HCT116 (cell line): ENCODE results near the gene PCDHGB5. TPM values are rescaled to one million over a fixed set of nuclear protein-coding genes. Genes with fewer than 3 reads are reported as not detected.
"Not testable (repeated sequence)": the region's sequence is repeated elsewhere in the genome, so short reads cannot be mapped to it uniquely, and the experiment has no call there.

Experiments used
- ATAC-seq: fragments of 200-7000 bp; cut with Tn5 transposase; 2 replicates; pipeline ENCODE4 v1.9.1; 2020; ENCODE audit warnings: mild to moderate bottlenecking, moderate library complexity
- BruUV-seq: library from RNA; stranded (reverse); fragments of 400-500 nt; replicated peaks from 2 replicates; lab custom pipeline; 2021; lab: Mats Ljungman, UMichigan
- CTCF ChIA-PET: fragments of 300-600 bp; sonication (Branson Sonifier 250); formaldehyde crosslinking; loops from one replicate; lab custom pipeline; 2021; ENCODE audit warnings: antibody characterized with exemption; lab: Charles Lee
- POLR2A ChIA-PET: fragments of 300-600, 350-600 bp; sonication (Branson Sonifier 250); formaldehyde crosslinking; loops from one replicate; lab custom pipeline; 2021; ENCODE audit warnings: antibody characterized with exemption; lab: Charles Lee
- RAD21 ChIA-PET, 2 experiments: fragments of 300-600 bp; sonication (Branson Sonifier 250); formaldehyde crosslinking; loops; one replicate each; lab custom pipeline; 2023; ENCODE audit warnings: low total read pairs in 2 of 2; ENCODE audit not compliant: uncharacterized antibody in 2 of 2, unreplicated experiment in 2 of 2, low non-redundant PET in 1 of 2; lab: Charles Lee
- DNase-seq: peaks from one replicate; pipeline ENCODE4 v3.0.0-alpha.2; 2010; ENCODE audit warnings: low read depth, low spot score
- H2AFZ ChIP-seq: fragments of 200-600 bp; shearing (Covaris generic), sonication (generic); 2 replicates; pipeline ENCODE4 v1.6.1; 2017; ENCODE audit warnings: low read depth, mixed run types, mixed read lengths, antibody characterized with exemption, low read length; ENCODE audit not compliant: poor library complexity, severe bottlenecking
- H3K27ac ChIP-seq: 2 replicates; pipeline ENCODE4 v1.5.1; 2012; ENCODE audit warnings: low read depth, low read length
- H3K27me3 ChIP-seq: fragments of 200-600 bp; sonication (generic); 2 replicates; pipeline ENCODE4 v1.6.1; 2016; ENCODE audit warnings: mixed run types, low read length, mixed read lengths; ENCODE audit not compliant: insufficient read depth
- H3K36me3 ChIP-seq, 2 experiments: fragments of 200-500 bp in 1 of 2; fragments of 200-600 bp in 1 of 2; sonication (Bioruptor generic) in 1 of 2; sonication (generic) in 1 of 2; 2 replicates each; pipeline versions ENCODE4 v1.5.1 to v1.6.1; 2014 to 2016; ENCODE audit warnings: low read length in 2 of 2, inconsistent platforms in 1 of 2, mixed read lengths in 1 of 2, mixed run types in 1 of 2; ENCODE audit not compliant: insufficient read depth in 2 of 2, control insufficient read depth in 1 of 2
- H3K4me1 ChIP-seq, 2 experiments: fragments of 200-600 bp in 1 of 2; sonication (generic) in 1 of 2; 2 replicates each; pipeline versions ENCODE4 v1.5.1 to v1.6.1; 2012 to 2017; ENCODE audit warnings: low read length in 2 of 2, inconsistent platforms in 1 of 2, mild to moderate bottlenecking in 1 of 2, mixed read lengths in 1 of 2, mixed run types in 1 of 2, moderate library complexity in 1 of 2; ENCODE audit not compliant: insufficient read depth in 2 of 2, control insufficient read depth in 1 of 2
- H3K4me2 ChIP-seq: fragments of 200-600 bp; sonication (generic); 2 replicates; pipeline ENCODE4 v1.6.1; 2017; ENCODE audit warnings: mixed run types, low read length, mixed read lengths
- H3K4me3 ChIP-seq, 2 experiments: fragments of 200-600 bp in 1 of 2; sonication (generic) in 1 of 2; replicated peaks in 1 of 2; 2 replicates each; pipeline ENCODE4 v1.5.1; 2011 to 2016; ENCODE audit warnings: low read length in 2 of 2, control low read depth in 1 of 2, low read depth in 1 of 2, mild to moderate bottlenecking in 1 of 2, mixed read lengths in 1 of 2, mixed run types in 1 of 2
- H3K79me2 ChIP-seq: fragments of 200-600 bp; sonication (generic); 2 replicates; pipeline ENCODE4 v1.6.1; 2017; ENCODE audit warnings: mild to moderate bottlenecking, mixed run types, low read length, moderate library complexity, mixed read lengths; ENCODE audit not compliant: insufficient read depth
- H3K9ac ChIP-seq: fragments of 200-600 bp; sonication (generic); 2 replicates; pipeline ENCODE4 v1.6.1; 2016; ENCODE audit warnings: low read length, mixed read lengths
- H3K9me2 ChIP-seq: fragments of 200-600 bp; sonication (generic), shearing (Covaris generic); 2 replicates; pipeline ENCODE4 v1.6.1; 2017; ENCODE audit warnings: mixed run types, mild to moderate bottlenecking, moderate library complexity; ENCODE audit not compliant: insufficient read depth
- H3K9me3 ChIP-seq, 2 experiments: fragments of 200-500 bp in 1 of 2; fragments of 200-600 bp in 1 of 2; sonication (Bioruptor generic) in 1 of 2; sonication (generic) in 1 of 2; 2 replicates each; pipeline ENCODE4 v1.6.1; 2014 to 2017; ENCODE audit warnings: low read length in 2 of 2, mixed read lengths in 2 of 2, inconsistent platforms in 1 of 2, low read depth in 1 of 2, mild to moderate bottlenecking in 1 of 2, mixed run types in 1 of 2, moderate library complexity in 1 of 2; ENCODE audit not compliant: control insufficient read depth in 1 of 2, insufficient read depth in 1 of 2
- H4K20me1 ChIP-seq: fragments of 200-600 bp; sonication (generic), shearing (Covaris generic); 2 replicates; pipeline ENCODE4 v1.6.1; 2017; ENCODE audit warnings: mixed run types, mild to moderate bottlenecking, moderate library complexity; ENCODE audit not compliant: insufficient read depth
- CTCF ChIP-seq, 3 experiments: fragments of 200-600 bp in 1 of 3; sonication (generic) in 1 of 3; IDR thresholded peaks in 2 of 3; conservative IDR thresholded peaks in 1 of 3; 2 replicates each; pipeline ENCODE4 v1.5.1; 2012 to 2017; ENCODE audit warnings: low read depth in 2 of 3, low read length in 2 of 3, antibody characterized with exemption in 1 of 3, borderline replicate concordance in 1 of 3, control low read depth in 1 of 3, mild to moderate bottlenecking in 1 of 3, mixed read lengths in 1 of 3, mixed run types in 1 of 3, moderate library complexity in 1 of 3; ENCODE audit not compliant: insufficient read depth in 1 of 3
- EZH2phosphoT487 ChIP-seq: fragments of 200-600 bp; IDR thresholded peaks from 2 replicates; pipeline ENCODE4 v1.6.1; 2018; ENCODE audit warnings: antibody characterized with exemption, borderline replicate concordance
- POLR2AphosphoS5 ChIP-seq: IDR thresholded peaks from 2 replicates; pipeline ENCODE4 v1.6.1; 2011; ENCODE audit warnings: mild to moderate bottlenecking, low read depth, low read length, moderate library complexity
- RAD21 ChIP-seq: IDR thresholded peaks from 2 replicates; pipeline ENCODE4 v1.6.1; 2012; ENCODE audit warnings: low read depth, mild to moderate bottlenecking
- SIN3A ChIP-seq: IDR thresholded peaks from 2 replicates; pipeline ENCODE4 v1.6.1; 2012; ENCODE audit warnings: low read depth
- SP1 ChIP-seq: IDR thresholded peaks from 2 replicates; pipeline ENCODE4 v1.6.1; 2012; ENCODE audit warnings: low read depth
- ZBTB33 ChIP-seq: IDR thresholded peaks from 2 replicates; pipeline ENCODE4 v1.6.1; 2011; ENCODE audit warnings: mild to moderate bottlenecking, low read length, moderate library complexity; ENCODE audit not compliant: insufficient replicate concordance; ENCODE audit errors: extremely low read depth
- ZNF274 ChIP-seq: fragments of 200-500 bp; sonication (Bioruptor generic); IDR thresholded peaks from 2 replicates; pipeline ENCODE4 v1.6.1; 2014; ENCODE audit warnings: mild to moderate bottlenecking, low read depth, low read length, inconsistent platforms
- intact Hi-C: fragments of 100-400 bp; cut with micrococcal nuclease; formaldehyde crosslinking; loops from 2 replicates; pipeline ENCODE4 v1.10.0; 2022
- total RNA-seq: library from RNA; stranded (reverse); gene quantifications from one replicate; pipeline ENCODE4 v1.2.1, GENCODE V29; 2021; ENCODE audit not compliant: unreplicated experiment
- TF ChIP-seq, protein P1 (sequence below): IDR thresholded peaks from 2 replicates; pipeline ENCODE4 v1.6.1; 2012

Gene PCDHGB5
- total RNA-seq, 1 experiment from 2014 or later, result 0.15 TPM

DNA sequence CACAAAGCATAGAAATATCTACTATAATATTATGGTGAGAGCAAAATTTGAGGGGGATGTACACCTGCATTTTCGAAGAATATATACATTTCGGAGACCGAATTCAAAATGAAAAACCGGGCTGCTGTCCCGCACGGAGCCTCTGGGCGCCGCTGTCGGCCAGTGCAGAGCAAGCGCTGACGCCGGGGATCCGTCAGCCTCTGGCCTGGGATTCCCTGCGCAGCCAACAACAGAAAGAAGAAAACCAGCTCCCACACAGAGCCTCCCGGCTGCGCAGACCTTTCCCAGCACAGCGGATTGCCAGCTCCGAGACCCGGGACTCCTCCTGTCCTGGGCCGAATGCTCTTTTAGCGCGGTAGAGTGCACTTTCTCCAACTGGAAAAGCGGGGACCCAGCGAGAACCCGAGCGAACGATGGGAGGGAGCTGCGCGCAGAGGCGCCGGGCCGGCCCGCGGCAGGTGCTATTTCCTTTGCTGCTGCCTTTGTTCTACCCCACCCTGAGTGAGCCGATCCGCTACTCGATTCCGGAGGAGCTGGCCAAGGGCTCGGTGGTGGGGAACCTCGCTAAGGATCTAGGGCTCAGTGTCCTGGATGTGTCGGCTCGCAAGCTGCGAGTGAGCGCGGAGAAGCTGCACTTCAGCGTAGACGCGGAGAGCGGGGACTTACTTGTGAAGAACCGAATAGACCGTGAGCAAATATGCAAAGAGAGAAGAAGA lies 10.2 kb downstream of the PCDHGB5 start, which contains the start of gene PCDHGB6:
Gene PCDHGB6, plus strand, starts transcription at position 232 of the 716 bp plus-strand sequence. Its CDS starts 182 bp downstream, at position 414.
- ATAC-seq, CTCF ChIA-PET, H3K4me1 ChIP-seq, BruUV-seq, H2AFZ ChIP-seq, H3K4me3 ChIP-seq, H3K9ac ChIP-seq, H3K4me2 ChIP-seq, RAD21 ChIA-PET, H4K20me1 ChIP-seq, H3K36me3 ChIP-seq, POLR2A ChIA-PET, H3K9me3 ChIP-seq, H3K27me3 ChIP-seq, intact Hi-C loops, DNase-seq, H3K79me2 ChIP-seq: not testable (repeated sequence)
- 0 out of 2 replicates have a peak, but pooled peaks have one; percentile 13 for TF ChIP-seq RAD21
- peak in 1 of 3 experiments; percentile 6; a peak in 1 of 6 replicates for TF ChIP-seq CTCF (IDR thresholded peaks at IDR 0.05 in 2 of 3, conservative IDR thresholded peaks at IDR 0.05 in 1 of 3; ENCODE audit: borderline replicate concordance in 1 of 3, insufficient read depth in 1 of 3, low read depth in 2 of 3, low read length in 2 of 3)
- TF ChIP-seq, all 23 proteins: peak for 2; not testable (repeated sequence) for 21
- H3K27ac ChIP-seq, H3K9me2 ChIP-seq: not testable (repeated sequence)

- no peak for ATAC-seq
- no peaks in the 10 kb centered on the region; a peak in 1 of 4 replicates for H3K9me3 ChIP-seq
- peaks cover 2 to 5% of the 10 kb centered on the region in 2 experiments; a peak in 1 of 4 replicates for H3K4me1 ChIP-seq
- intact Hi-C loops, result no loop called here
- ChIA-PET CTCF (no interaction called here), RAD21 (no interaction called here), POLR2A (no interaction called here)
- no peak overlapping the region for H3K4me2 ChIP-seq
- no peaks in the 10 kb centered on the region for H3K36me3 ChIP-seq
- H3K27ac ChIP-seq, result no peak overlapping the region
- no TSS peak for BruUV-seq
- no peak overlapping the region for H3K4me3 ChIP-seq
- no peak for DNase-seq
- H3K9me2 ChIP-seq, result no peaks in the 10 kb centered on the region
- no peak overlapping the region for H2AFZ ChIP-seq
- H4K20me1 ChIP-seq, result no peaks in the 10 kb centered on the region
- H3K27me3 ChIP-seq, result no peaks in the 10 kb centered on the region
- no peak overlapping the region for H3K9ac ChIP-seq
- H3K79me2 ChIP-seq, result no peaks in the 10 kb centered on the region
- TF ChIP-seq CTCF (IDR thresholded peaks at IDR 0.05 in 2 of 3, conservative IDR thresholded peaks at IDR 0.05 in 1 of 3; ENCODE audit: borderline replicate concordance in 1 of 3, insufficient read depth in 1 of 3, low read depth in 2 of 3, low read length in 2 of 3), result no peak
- no peak for TF ChIP-seq RAD21
- TF ChIP-seq ZBTB33, result no peak
- no peak for TF ChIP-seq SIN3A
- no peak for TF ChIP-seq SP1
- TF ChIP-seq, protein P1, sequence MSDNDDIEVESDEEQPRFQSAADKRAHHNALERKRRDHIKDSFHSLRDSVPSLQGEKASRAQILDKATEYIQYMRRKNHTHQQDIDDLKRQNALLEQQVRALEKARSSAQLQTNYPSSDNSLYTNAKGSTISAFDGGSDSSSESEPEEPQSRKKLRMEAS, result no peak
- no peak for TF ChIP-seq POLR2AphosphoS5
- TF ChIP-seq ZNF274, result no peak
- TF ChIP-seq EZH2phosphoT487, result no peak
Observed at GRCh38 chr5:141409598-141410306, 12.0 kb downstream of the PCDHGB5 start.
